GM21528 (cell line): ENCODE data around the gene NSD1.
"Not testable (repeated sequence)": the region's sequence is repeated elsewhere in the genome, so short reads cannot be mapped to it uniquely, and the experiment has no call there.

Source experiments
- ATAC-seq: cut with Tn5 transposase; IDR thresholded peaks from one replicate; pipeline ENCODE4 v1.9.1; 2021; ENCODE audit warnings: mild to moderate bottlenecking, moderate library complexity; ENCODE audit not compliant: unreplicated experiment, low FRiP score

NSD1 gene

DNA sequence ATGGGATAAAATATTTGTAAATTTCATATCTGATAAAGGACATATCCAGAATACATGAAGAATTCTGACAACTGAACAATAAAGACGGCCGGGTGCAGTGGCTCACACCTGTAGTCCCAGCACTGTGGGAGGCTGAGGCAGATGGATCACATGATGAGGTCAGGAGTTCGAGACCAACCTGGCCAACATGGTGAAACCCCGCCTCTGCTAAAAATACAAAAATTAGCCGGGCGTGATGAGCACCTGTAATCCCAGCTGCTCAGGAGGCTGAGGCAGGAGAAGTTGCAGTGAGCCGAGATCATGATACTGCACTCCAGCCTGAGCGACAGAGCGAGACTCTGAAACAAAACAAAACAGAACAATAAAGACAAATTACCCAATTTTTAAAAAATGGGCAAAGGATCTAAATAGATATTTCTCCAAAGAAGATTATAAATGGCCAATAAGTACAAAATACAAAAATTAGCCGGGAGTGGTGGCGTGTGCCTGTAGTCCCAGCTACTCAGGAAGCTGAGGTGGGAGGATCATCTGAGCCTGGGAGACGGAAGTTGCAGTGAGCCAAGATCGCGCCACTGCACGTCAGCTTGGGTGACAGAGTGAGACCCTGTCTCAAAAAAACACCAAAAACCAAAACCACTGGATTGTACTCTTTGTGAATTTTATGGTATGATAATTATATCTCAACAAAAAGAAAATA is 9.6 kb upstream of the NSD1 start:
- no peak for ATAC-seq

DNA sequence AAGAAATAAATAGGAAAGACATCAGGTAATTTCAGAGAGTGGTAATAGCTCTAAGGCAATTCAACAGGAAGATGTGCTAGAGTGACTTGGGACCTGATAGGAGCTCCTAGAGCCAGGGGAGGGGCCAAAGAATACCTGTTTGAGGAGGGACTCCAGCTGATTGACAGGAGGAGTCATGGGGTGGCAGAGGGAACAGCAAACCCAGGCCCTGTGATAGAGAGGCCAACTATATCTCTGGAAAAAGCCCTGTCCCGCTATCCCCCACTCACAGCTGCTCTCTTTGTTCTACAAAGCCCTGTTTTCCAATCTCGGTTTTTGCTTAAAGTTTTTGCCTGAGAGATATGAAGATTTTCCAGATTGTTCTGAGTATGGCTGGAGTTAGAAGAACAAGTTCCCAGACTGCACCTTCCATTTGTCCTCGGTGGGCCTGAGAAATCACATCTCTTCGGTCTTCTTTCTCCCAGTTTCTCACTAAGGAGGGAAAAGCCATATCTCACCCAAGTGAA is 9.0 kb upstream of the NSD1 start:
- ATAC-seq = no peak

DNA sequence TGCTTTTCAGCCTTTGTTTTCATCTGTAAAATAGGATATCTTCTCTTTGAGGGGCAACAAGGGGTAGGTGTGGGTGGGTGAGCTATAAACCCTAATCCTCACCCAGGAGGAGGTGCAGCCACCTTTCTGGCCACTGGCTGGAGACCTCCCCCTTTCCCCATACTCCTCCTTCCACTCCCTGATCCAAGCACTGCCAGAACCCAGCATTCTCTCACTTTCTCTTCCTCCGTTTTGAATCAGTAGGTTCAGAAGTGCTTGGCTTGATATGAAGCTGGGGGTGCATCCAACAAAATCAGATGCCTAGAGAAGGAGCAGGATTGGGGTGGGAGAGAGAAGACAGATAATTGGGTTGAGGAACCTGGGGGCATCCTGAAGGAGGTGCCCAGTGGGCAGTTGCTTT is 6.8 kb upstream of the NSD1 start:
- ATAC-seq = no peak

DNA sequence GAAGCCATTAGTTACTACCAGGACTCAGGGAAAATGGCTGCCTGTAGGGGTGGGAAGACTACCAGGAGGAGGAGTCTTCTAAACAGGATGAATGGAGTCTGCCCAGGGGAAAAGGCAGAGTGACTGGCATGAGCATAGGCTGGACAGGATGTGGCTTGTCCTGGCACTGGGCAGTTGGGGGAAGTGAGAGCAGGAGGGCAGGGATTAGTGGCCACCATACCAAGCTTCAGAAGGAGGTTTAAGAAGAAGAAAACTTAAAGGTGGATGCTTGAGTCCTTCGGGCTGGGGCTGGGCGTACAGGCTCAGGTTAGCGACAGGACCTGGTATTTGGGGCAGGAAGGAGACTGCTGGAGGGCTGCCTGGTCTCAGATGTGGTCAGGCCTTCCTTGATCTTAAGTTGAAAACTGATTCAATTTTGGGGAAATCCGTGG is 5.0 kb upstream of the NSD1 start:
- no peak for ATAC-seq

DNA sequence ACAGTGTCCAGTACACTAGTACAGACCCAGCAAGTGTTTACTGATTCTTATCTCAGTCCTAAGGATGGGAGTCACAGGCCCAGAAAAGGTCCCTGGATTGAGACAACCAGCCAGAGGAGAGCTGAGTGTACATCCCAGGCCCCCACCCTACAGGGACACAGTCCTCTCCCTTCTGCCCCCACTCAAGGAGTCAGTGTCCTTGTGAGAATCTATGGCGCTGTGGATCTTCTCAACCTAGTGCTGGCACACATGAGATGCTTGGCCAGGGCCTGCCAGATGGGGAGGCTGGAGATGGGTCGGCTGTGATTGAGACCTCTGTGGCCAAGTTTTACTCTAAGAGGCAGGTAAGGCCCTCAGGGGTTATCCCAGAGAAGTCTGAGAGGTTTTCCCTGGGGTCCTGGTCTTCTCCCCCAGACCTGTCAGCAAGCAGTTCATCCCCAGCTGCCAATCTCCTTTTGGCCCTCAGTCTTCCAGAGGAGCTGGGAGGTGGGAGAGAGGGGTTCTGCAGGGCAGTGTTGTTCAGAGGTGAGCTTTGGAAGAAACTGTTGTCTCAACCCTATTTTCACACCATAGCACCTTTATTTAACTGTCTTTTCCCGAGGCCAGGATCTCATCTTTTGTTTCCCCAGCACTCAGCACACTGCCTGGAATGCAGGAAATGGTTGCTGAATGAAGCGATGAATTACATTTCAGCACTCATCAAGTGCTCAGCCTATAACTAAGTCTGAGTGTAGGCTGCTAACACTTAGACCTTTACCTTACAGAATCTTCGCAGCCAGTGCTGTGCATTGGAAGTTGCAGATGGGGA is 3.2 kb upstream of the NSD1 start:
- ATAC-seq = no peak

DNA sequence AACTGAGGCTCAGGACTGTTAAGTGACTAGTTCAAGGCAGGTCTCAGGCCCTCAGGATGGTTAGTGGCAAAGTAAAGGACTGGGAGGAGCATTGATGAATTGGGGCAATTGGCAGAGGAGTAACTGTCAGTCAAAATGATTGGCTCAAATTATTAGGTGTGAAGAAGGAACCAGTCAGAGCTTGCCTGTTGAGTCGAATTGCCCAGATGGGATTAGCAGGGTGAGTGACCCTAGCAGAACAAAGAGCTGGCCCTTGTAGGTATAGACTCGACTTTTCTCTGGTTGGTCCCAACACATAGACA is 2.6 kb upstream of the NSD1 start:
- ATAC-seq = no peak

DNA sequence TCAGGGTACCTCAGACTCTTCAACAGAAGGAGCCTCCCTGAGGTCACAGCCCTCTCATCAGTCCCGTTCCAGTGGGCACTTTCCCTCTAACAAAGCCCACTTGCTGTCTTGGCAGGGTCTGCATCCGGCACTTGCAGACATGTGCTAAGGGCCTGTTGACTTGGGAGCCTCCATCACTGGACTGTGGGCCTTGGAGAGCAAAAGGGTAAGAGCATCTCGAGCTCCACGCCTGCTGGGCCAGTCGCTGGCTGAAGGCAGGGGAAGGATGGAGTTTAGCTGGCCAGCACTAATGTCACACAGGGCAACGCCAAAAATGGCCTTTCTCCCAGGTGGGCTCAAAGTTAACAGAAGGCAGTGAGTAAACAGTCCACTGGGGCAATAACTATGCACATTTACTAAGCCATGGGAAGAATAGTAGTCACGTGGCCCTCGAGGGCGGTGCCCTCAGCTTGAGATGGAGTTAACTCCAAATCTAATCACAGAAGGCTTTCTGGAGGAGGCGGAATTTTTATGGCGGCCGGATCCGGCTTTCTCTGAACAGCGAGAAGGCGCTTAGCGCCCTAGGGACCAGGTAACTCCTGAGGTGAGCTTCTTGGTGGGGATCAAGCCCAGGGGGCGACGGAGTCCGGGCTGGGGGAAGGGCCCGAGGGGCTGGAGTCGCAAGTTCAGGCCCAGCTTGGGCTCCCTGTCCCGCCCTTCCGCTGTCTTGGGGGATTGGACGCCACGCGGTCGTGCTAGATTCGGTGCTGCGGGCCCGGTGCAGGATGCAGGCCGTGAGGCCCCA is 2.0 kb upstream of the NSD1 start:
- no peak for ATAC-seq

DNA sequence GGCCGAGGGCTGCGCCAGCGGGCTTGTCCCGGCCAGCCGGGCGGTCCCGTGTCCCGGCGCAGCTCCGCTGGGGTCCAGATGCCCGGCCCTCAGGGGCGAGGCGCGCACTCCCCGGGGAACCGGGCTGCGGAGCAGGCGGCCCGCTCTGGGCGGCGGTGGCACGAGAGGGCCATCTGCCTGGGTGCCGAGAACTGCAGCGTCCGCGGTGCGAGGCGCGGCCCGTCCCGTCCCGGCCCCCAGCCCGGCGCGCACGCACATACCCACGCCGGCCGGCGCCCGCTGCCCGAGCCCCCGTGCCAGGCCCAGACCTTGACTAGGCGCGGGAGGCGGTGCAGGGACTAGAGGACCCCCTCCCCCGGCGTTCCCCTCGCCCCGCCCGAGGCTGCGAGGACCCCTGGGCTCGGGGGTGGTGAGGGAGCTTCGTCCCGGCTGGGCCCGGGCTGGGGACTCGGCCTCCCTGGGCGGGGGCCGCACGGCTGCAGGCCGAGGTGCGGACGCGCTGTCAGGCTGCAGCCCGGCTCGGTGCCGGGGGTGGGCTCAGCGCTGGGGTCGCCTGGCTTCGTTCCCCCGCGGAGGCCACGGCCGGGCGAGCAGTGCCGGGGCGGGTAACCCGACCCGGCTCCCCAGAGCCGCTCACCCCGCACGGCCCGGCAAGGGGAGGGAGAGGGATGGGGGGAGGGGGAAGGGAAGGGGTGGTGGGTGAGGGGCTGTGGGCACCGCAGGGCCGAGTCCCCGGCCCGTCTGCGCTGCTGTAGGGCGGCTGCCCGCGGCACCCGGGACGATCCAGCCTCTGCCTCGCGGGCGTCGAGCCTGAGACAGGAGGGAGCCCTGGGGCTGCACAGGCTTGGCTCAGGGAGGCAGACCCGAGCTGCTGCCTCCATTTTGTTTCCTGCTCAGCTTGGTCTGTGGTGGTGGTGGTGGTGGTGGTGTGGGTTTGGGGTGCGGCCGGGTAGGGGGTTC is 1.2 kb upstream of the NSD1 start:
- ATAC-seq = peak; percentile 7

DNA sequence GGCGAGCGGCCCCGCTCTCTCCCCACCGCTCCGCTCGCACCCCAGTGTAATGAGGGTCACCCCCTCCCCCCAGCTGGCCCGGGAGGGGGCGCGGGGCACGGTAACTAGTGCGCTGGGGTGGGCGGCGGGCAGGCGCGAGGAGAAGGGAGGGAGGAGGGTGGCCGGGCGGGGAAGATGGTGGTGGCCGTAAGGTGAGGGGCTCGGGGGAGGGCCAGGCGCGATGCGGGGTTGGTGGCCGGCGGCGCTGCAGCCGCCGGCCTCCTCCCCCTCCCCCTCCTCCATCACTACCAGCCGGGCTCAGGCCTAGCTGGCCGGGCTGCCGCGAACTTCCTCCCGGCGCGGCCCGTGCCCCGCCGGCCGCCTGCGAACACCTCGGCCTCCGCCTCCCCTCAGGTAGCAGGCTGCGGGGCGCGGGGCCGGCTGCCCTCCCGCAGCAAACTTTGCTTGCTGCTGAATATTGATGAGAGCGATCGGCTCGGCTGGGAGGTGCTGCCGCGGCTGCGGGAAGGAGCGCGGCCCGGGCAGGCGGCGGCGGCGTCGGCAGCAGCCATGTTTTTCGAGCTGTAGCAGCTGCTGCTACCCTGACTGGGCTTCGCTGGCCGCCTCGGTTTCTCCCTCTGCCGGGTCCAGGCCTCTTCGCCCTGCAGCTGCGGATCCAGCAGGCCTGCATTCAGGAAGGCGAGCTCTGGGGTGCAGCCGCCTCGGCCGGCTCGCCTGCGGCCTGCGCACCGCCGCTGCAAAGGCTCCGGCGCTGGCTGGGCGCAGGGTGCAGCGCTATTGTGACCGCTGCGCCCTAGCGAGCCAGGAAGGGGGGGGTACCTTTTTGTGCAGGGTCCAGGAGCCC is 502 bp downstream of the NSD1 start:
- peak; percentile 34 for ATAC-seq

DNA sequence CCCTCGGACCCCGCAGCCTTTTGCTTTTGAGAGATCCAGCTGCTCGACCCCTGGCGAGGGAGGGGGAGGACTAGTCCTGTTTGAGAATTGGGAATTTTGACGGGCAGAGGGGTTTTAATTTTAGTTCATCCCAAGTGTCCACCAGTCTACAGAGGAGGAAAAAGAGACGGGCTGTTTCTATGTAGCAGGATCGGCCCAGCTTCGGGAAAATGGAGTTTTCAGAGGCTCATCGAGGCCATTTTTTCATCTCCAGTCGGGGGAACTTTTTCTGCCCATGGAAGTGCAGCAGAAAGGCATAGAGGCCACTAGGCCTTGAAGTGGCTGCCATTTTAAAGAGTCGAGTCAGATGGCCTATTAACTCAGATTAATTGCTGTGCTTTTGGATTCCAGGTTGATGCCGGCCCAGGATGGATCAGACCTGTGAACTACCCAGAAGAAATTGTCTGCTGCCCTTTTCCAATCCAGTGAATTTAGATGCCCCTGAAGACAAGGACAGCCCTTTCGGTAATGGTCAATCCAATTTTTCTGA is 1.2 kb downstream of the NSD1 start:
- ATAC-seq = no peak

DNA sequence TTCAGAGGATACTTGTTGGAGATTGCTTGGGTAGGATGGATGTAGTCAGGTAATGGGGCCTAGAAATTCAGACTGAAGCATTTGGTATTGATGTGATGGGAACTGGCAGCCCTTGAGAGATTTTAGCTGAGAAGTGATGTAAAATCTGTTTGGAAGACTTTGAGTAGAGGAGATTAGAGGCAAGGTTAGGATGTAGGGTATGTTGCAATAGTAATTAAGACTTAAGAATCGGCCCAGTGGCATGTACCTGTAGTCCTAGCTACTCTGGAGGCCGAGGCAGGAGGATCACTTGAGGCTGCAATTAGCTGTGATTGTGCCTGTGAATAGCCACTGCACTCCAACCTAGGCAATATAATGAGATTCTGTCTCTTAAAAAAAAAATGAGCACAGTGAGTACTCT is 6.7 kb downstream of the NSD1 start:
- ATAC-seq = no peak

DNA sequence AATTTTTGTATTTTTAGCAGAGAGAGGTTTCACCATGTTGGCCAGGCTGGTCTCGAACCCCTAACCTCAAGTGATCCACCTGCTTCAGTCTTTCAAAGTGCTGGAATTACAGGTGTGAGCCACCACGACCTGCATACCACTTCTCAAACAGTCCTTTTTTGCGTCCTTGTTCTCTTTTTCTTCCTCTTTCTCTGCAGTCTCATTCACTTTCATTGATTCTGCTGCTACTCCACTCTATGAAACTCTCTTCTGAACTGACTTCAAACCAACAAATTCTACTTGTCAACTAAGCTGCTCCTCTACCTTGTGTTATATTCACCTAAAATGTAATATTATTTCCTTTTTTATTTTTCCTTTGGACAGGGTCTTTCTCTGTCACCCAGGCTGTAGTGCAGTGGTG is 7.9 kb downstream of the NSD1 start:
- no peak for ATAC-seq

DNA sequence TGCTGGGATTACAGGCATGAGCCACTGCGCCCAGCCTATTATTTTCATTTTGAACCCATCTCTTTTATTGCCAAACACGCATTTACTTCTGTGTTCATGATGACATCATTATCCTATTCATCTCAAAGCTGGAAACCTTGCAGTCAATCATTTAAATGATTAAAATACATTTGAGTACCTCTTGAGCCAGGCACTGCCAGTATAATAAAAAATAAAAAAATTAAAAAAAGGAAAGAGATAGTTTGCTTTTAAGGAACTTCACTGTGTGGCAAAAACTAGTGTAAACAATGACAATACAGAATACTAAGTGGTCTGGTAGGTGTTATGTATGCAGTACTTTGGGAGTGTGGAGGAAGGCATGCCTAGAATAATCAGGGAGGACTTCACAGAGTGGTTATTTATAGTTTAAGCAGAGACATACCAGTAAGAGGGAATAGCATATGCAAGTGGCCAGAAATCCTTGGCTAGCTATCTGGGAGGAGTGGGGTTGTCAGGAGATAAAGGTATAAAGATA is 8.6 kb downstream of the NSD1 start:
- no peak for ATAC-seq

DNA sequence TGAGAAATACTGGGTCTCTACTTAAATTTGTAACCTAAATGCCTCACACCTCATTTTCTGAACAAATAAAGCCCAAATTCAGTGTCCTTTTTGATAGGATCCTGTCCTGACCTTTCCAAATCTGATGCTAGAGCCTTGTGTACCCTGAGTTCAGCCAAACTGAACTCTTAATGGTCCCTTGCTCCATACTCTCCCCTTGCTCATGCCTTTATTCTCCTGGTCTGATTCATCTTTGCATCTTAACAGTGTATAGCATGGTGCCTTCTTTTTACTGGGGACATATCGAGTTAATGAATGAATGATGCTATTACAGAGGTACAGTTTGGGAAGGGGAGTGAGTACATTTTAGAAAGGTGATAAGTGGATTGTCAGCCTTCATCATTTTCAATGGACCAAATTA is 9.2 kb downstream of the NSD1 start:
- ATAC-seq = no peak

DNA sequence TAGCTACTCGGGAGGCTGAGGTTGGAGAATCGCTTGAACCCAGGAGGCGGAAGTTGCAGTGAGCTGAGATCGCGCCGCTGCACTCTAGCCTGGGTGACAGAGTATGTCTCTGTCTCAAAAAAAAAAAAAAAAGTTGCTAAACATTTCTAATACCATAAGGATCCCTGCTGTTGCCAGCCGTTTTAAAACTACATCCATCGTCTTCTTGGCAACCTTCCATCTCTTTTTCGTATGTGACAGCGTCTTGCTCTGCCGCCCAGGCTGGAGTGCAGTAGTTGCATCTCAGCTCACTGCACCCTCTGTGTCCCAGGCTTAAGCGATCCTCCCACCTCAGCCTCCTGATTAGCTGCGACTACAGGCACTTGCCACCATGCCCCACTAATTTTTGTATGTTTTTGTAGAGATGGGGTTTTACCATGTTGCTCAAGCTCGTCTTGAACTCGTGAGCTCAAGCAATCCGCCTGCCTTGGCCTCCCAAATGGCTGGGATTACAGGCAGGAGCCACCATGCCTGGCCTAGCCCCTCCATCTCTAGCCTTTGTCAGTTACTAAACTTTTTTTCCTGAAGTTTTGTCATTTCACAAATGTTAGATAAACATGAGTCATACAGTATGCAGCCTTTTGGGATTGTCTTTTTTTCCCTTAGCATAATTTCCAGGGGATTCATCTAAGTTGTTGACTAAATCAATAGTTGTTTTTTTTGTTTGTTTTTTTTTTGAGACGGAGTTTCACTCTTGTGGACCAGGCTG is 13.5 kb downstream of the NSD1 start:
- ATAC-seq = no peak

DNA sequence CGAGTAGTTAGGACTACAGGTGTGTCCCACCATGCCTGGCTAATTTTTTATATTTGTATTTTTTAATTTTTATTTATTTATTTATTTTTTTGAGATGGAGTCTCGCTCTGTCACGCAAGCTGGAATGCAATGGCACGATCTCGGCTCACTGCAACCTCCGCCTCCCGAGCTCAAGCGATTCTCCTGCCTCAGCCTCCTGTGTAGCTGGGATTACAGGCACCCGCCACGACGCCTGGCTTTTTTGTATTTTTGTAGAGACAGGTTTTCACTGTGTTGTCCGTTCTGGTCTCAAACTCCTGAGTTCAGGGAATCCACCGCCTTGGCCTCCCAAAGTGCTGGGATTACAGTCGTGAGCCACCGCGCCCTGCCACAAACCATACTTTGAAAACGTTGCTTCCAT is 16.5 kb downstream of the NSD1 start:
- not testable (repeated sequence) for ATAC-seq

DNA sequence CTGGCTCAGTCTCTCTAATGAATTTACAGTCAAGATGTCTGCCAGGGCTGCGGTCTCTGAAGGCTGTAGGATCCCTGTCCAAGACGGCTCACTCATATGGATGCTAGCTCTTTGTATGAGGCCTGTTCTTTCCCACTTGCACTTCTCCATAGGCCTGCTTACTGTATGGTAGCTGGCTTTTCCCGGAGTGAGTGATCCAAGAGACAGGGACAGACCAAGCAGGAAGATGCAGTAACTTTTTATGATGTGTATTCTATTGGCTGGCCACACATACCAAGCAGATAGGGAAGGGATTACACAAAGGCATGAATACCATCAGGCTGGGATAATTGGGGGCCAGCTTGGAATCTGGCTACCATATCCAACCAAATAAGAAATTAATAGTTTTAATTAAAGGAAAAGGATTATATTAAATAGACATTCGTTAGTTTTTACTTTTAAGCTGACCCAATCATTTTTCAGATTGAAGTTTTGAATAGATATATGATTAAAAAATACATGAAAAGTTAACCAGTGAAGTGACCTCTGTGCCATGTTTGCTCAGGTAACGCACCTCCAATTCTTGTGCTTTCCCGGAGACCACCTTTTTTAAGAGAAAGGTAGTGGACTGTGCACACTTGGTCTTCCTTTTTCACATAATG is 20.6 kb downstream of the NSD1 start:
- no peak for ATAC-seq

DNA sequence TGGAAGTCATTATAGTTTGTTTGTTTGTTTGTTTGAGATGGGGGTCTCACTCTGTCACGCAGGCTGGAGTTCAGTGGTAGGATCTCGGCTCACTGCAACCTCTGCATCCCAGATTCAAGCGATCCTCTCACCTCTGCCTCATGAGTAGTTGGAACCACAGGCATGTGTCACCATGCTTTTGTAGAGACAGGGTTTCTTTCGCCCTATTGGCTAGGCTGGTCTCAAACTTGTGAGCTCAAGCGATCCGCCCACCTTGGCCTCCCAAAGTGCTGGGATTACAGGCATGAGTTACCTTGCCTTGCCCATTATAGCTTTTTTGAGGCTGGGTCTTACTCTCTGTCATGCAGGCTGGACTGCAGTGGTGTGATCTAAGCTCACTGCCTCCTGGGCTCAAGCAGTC is 28.8 kb downstream of the NSD1 start:
- no peak for ATAC-seq
